Calu3 (cell line): ENCODE measurements around the gene EYS. TPM values are rescaled to one million over a fixed set of nuclear protein-coding genes. Genes with fewer than 3 reads are reported as not detected.

Source experiments
- BruUV-seq: library from RNA; stranded (reverse); fragments of 400-500 nt; replicated peaks from 2 replicates; lab custom pipeline; 2021; lab: Mats Ljungman, UMichigan
- CTCF ChIA-PET: fragments of 300-600 bp; sonication (Branson Sonifier 250); formaldehyde crosslinking; loops from one replicate; lab custom pipeline; 2022; ENCODE audit warnings: antibody characterized with exemption; lab: Charles Lee
- DNase-seq: peaks from one replicate; pipeline ENCODE4 v3.0.0; 2022
- H3K27ac Mint-ChIP-seq: one replicate; pipeline ENCODE4 v1.8.0; 2022; ENCODE audit warnings: mixed read lengths; ENCODE audit not compliant: unreplicated experiment
- H3K27me3 Mint-ChIP-seq: one replicate; pipeline ENCODE4 v1.8.0; 2022; ENCODE audit warnings: mixed read lengths; ENCODE audit not compliant: unreplicated experiment
- H3K36me3 Mint-ChIP-seq: one replicate; pipeline ENCODE4 v1.8.0; 2022; ENCODE audit warnings: mild to moderate bottlenecking, moderate library complexity, mixed read lengths; ENCODE audit not compliant: insufficient read depth, unreplicated experiment
- H3K4me1 Mint-ChIP-seq: one replicate; pipeline ENCODE4 v1.8.0; 2022; ENCODE audit warnings: mild to moderate bottlenecking, low read depth, mixed read lengths; ENCODE audit not compliant: unreplicated experiment
- H3K4me3 Mint-ChIP-seq: one replicate; pipeline ENCODE4 v1.8.0; 2022; ENCODE audit warnings: mild to moderate bottlenecking, low read depth, moderate library complexity, mixed read lengths; ENCODE audit not compliant: unreplicated experiment
- H3K9me3 Mint-ChIP-seq: one replicate; pipeline ENCODE4 v1.8.0; 2022; ENCODE audit warnings: low read depth, mixed read lengths; ENCODE audit not compliant: unreplicated experiment
- intact Hi-C: fragments of 100-400 bp; cut with micrococcal nuclease; formaldehyde crosslinking; loops from one replicate; pipeline ENCODE4 v1.10.0; 2022; ENCODE audit not compliant: unreplicated experiment
- total RNA-seq: library from RNA; stranded (reverse); gene quantifications from 2 replicates; pipeline ENCODE4 v1.2.3, GENCODE V29; 2022
- TF ChIP-seq, protein P1 (sequence below): fragments of 200-600 bp; IDR thresholded peaks from one replicate; pipeline ENCODE4 v1.8.0; 2022; ENCODE audit warnings: antibody characterized with exemption; ENCODE audit not compliant: unreplicated experiment

The EYS gene
- total RNA-seq, 1 experiment from 2014 or later = not detected

DNA sequence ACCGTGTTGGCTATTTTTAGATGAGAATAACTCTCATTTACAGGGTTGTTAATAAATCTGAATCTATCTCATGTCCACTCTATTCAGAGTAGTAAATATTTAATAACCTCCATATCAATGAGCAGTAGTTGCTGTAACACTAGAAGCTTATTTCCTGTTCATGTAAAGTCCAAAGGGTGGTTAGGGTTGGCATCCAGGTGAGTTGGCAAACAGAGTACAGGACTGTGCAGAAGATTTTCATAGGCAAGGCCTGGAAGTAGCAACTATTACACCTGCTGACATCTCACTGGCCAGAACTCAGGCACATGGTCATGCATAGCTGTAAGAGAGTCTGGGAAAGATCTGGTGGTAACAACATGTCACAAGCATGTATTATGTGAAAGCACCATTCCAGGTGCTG, 1923.9 kb downstream of the EYS start:
- no peaks in the 10 kb centered on the region for H3K9me3 Mint-ChIP-seq
- peak; percentile 37 for DNase-seq
- TF ChIP-seq, protein P1, sequence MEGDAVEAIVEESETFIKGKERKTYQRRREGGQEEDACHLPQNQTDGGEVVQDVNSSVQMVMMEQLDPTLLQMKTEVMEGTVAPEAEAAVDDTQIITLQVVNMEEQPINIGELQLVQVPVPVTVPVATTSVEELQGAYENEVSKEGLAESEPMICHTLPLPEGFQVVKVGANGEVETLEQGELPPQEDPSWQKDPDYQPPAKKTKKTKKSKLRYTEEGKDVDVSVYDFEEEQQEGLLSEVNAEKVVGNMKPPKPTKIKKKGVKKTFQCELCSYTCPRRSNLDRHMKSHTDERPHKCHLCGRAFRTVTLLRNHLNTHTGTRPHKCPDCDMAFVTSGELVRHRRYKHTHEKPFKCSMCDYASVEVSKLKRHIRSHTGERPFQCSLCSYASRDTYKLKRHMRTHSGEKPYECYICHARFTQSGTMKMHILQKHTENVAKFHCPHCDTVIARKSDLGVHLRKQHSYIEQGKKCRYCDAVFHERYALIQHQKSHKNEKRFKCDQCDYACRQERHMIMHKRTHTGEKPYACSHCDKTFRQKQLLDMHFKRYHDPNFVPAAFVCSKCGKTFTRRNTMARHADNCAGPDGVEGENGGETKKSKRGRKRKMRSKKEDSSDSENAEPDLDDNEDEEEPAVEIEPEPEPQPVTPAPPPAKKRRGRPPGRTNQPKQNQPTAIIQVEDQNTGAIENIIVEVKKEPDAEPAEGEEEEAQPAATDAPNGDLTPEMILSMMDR = no peak
- H3K27ac Mint-ChIP-seq = peak overlapping the region; percentile 20
- intact Hi-C loops = no loop called here
- no peaks in the 10 kb centered on the region for H3K36me3 Mint-ChIP-seq
- H3K4me3 Mint-ChIP-seq = peak overlapping the region; percentile 42
- CTCF ChIA-PET = interaction anchor here (1.0 to 1.3 kb wide), 3 partner anchors 9 to 23 kb away, joined by 3 to 6 read pairs (median 4); no protein-coding TSS in a partner anchor
- no TSS peak for BruUV-seq
- no peaks in the 10 kb centered on the region for H3K27me3 Mint-ChIP-seq
- H3K4me1 Mint-ChIP-seq = peaks cover 23% of the 10 kb centered on the region

DNA sequence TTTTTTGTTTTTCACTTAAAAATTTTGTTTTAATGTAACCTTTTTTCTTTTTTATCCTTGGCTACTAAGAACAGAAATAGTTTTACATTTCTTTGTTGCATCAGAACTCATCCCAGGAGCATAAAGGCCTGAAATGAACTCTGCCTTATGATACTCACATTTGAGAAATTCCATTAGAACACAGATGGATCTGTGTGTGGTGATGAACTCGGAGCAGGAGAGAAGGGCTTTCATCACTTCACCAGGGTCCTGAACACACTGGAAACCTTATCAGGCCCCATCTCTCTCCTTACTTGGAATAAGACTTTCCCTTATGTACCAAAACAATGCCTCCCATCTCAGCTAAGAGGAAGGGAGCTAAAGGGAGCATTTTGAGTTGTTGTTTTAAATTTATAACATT, 1932.1 kb downstream of the EYS start:
- intact Hi-C loops = no loop called here
- Mint-ChIP-seq H3K36me3 (no peaks in the 10 kb centered on the region), H3K27me3 (no peaks in the 10 kb centered on the region), H3K9me3 (no peaks in the 10 kb centered on the region), H3K4me3 (no peak overlapping the region), H3K27ac (no peak overlapping the region), H3K4me1 (peaks cover 9% of the 10 kb centered on the region)
- no peak for DNase-seq
- CTCF ChIA-PET = no interaction called here
- BruUV-seq = no TSS peak
- TF ChIP-seq, protein P1 = no peak

DNA sequence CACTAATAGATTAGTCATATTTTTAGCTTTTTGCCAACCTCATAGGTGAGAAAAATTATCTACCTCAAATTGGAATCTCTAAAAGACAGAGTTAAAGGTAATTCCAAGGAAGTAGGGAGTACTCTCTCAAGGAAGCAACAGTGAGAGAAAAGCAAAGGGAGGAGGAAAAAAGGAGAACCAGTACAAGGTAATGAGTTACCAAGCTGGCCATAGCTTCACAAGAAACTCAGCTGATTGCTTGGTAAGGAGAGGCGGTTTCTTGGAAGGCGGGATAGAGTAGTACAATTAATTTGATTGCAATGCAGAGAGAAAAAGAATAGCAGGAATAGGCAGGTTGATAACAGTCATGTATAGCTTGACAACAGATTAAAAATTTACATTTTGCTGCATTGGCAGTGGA, 1933.8 kb downstream of the EYS start:
- Mint-ChIP-seq H3K4me1 (peaks cover 9% of the 10 kb centered on the region), H3K27ac (no peak overlapping the region), H3K4me3 (no peak overlapping the region), H3K27me3 (no peaks in the 10 kb centered on the region), H3K36me3 (no peaks in the 10 kb centered on the region), H3K9me3 (no peaks in the 10 kb centered on the region)
- DNase-seq = no peak
- CTCF ChIA-PET = interaction anchor here (0.8 to 1.3 kb wide), 2 partner anchors 10 to 29 kb away, joined by 3 read pairs; no protein-coding TSS in a partner anchor
- no TSS peak for BruUV-seq
- intact Hi-C loops = no loop called here
- TF ChIP-seq, protein P1 = no peak

DNA sequence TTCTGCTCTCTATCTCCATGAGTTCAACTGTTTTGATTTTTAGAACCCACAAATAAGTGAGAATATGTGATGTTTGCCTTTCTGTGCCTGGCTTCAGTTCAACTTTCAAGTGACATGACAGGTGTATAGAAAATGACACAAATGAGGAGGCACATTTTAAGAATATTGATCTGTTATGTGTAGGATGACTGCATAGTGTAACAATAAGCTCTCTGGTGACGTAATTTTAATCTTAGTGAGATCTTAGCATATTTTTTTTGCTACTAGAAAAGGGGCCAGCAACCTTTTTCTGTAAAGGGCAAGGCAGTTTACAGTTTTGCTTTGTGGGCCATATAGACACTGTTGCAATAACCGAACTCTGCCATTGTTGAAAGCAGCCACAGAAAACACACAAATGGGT, 1941.2 kb downstream of the EYS start:
- CTCF ChIA-PET = no interaction called here
- H3K36me3 Mint-ChIP-seq = no peaks in the 10 kb centered on the region
- no peaks in the 10 kb centered on the region for H3K9me3 Mint-ChIP-seq
- BruUV-seq = no TSS peak
- H3K27ac Mint-ChIP-seq = no peak overlapping the region
- H3K27me3 Mint-ChIP-seq = no peaks in the 10 kb centered on the region
- no peak for DNase-seq
- no peak overlapping the region for H3K4me3 Mint-ChIP-seq
- H3K4me1 Mint-ChIP-seq = no peaks in the 10 kb centered on the region
- intact Hi-C loops = loop anchor here (2.0 kb wide), 1 partner anchor 459 kb away; no protein-coding TSS in a partner anchor
- TF ChIP-seq, protein P1 = no peak
